IPS-18c (cell line): ENCODE measurements around the gene PLA2G4B.

Experiments used
- H3K4me3 ChIP-seq: 2 replicates; pipeline ENCODE4 v1.7.0; 2013; ENCODE audit warnings: low read depth, mild to moderate bottlenecking, low read length, moderate library complexity; ENCODE audit not compliant: insufficient read depth
- H3K9me3 ChIP-seq: one replicate; pipeline ENCODE4 v1.6.1; 2013; ENCODE audit warnings: mild to moderate bottlenecking, low read length, moderate library complexity; ENCODE audit not compliant: control insufficient read depth, insufficient read depth

Gene PLA2G4B

DNA sequence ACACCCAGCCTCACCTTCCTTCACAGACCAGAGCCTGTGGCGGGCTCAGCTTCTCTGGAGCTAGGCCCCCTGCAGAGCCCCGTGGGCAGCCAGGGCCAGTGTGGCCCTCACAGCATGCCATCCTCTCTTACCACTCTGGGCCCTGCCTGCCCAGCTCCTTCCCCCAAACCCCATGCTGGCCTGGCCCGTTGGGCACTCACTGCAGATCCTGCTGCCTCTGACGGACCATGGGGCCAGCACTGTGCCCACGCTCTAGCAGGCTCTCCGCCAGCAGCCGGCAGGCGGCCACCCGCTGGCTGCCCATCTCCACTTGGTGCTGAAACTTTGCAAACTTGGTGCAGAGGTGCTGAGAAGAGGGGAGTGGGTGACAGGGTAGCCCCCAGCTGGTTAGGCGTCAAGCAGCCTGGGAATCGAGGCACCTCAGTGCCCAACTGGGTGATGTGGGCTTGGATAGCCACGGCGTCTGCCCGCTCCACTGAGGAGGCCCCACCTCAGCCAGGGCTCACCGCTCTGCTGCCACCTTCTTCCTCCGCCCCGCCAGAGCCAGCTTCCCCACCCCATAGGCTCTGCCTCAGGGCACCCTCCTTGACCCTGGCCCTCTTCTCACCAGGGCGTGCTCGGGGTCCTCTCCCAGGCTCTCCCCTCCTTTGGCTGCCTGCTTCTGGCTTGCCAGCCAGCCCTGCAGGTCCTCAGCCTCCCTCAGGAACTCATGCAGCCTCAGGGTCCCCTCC, 32.7 kb downstream of the PLA2G4B start:
- H3K4me3 ChIP-seq, result no peak overlapping the region
- peaks cover under 1% of the 10 kb centered on the region for H3K9me3 ChIP-seq

- no peak overlapping the region for H3K4me3 ChIP-seq
- no peaks in the 10 kb centered on the region for H3K9me3 ChIP-seq
Measured at GRCh38 chr15:41872166-41872747, 33.6 kb downstream of the PLA2G4B start.

DNA sequence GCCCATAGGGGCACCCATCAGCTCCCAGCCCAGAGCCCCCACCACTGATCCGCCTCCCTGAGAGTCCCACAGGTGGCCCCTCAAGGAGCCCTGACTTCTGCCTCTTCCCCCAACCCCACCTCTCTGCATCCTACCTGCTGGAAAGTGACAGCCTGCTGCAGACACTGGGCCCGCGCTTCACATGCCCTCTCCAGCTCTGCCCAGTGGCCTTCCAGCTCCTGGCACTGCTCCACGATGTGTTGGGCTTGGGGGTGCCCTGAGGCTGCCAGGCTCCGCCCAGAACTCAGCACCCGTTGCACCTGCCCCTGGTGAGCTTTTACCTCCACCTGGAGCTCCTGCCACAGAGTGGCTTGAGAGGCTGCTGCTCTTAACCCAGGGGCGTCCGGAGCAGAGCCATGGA, 35.1 kb downstream of the PLA2G4B start:
- no peak overlapping the region for H3K4me3 ChIP-seq
- H3K9me3 ChIP-seq, result no peaks in the 10 kb centered on the region

DNA sequence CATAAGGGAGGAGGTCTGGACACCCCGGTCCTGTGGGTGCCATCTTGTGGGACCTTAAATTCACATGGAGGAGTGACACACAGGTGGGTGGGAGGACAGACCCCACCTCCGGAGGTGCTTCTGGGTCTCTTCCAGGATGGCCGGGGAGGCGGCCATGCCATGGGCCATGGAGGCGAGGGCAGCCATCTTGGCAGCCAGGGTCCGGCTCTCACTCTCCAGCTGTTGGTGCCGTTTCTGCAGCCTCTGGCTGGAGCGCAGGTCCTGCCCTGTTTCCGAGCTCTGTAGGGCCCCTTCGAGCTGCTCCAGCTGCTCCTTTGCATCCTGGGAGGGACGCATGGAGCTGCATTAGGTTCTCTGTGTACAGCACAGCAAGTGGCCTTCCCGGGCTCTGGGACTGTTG, 36.1 kb downstream of the PLA2G4B start:
- no peak overlapping the region for H3K4me3 ChIP-seq
- no peaks in the 10 kb centered on the region for H3K9me3 ChIP-seq

GRCh38 chr15:41876007-41876406, 37.4 kb downstream of the PLA2G4B start:
- H3K4me3 ChIP-seq, result no peak overlapping the region

DNA sequence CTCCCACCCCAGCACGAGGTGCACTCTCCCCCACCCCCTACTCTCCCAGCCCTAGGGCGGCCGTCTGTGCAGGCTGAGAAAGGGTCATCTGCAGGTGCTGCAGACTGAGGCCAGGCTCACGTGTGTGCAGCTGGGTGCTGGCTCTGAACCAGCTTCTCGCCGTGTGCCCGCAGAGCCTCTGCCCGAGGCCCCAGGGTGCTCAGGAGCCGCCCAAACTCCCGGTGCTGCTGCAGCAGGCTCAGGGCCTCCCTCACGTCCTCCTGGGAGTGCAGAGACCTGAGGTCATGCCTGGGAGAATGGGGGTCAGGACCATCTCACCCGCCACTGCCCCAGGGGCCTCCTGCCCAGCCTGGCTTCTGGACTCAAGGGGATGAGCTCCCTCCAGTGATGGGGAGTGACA, 38.0 kb downstream of the PLA2G4B start:
- no peaks in the 10 kb centered on the region for H3K9me3 ChIP-seq
- no peak overlapping the region for H3K4me3 ChIP-seq

More at GRCh38 chr15:41876007-41876406, 37.4 kb downstream of the PLA2G4B start:
- H3K9me3 ChIP-seq, result no peaks in the 10 kb centered on the region

- Histone ChIP-seq H3K9me3 (no peaks in the 10 kb centered on the region), H3K4me3 (no peak overlapping the region)
Measured at GRCh38 chr15:41877631-41878354, 39.1 kb downstream of the PLA2G4B start.

- Histone ChIP-seq H3K4me3 (no peak overlapping the region), H3K9me3 (no peaks in the 10 kb centered on the region)
Measured at GRCh38 chr15:41878355-41878699, 39.7 kb downstream of the PLA2G4B start.

GRCh38 chr15:41879321-41879845, 40.7 kb downstream of the PLA2G4B start:
- H3K4me3 ChIP-seq, result no peak overlapping the region

DNA sequence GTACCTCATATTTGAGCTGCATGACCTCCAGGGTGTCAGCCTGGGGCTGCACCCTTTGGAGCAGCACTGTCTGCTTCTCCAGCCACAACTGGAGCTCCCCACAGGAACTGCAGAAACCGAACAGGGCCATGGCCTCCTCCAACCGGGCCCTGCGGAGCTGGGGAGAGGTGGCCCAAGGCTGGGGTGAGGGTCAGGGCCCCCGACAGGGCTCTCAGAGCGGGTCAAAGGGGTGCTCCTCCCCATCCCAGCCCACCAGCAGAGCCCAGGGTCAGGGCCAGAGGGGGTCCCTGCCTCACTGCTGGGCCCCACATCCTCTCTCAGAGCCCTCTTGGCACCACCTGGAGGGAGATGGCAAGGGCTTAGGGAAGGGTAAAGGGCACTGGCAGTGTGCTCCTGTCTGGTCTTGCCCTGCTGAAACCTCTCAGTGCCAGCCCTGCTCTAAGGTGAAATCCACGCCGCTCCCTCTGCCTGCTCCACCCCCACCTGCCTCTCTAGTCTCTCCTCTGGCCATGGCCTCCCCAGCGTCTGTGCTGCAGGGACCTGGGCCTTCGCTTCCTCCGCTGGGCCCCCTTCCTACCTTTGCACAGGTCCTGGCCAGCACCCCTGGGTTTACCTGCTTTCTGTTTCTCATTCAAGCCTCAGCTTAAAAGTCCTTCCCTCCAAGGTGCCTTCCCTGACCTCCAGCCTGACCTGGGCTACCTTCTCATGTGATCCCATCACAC, 41.7 kb downstream of the PLA2G4B start:
- Histone ChIP-seq H3K9me3 (no peaks in the 10 kb centered on the region), H3K4me3 (no peak overlapping the region)

More at GRCh38 chr15:41879321-41879845, 40.7 kb downstream of the PLA2G4B start:
- H3K9me3 ChIP-seq, result no peaks in the 10 kb centered on the region

- H3K4me3 ChIP-seq, result no peak overlapping the region
- no peaks in the 10 kb centered on the region for H3K9me3 ChIP-seq
Measured at GRCh38 chr15:41881086-41881485, 42.4 kb downstream of the PLA2G4B start.

DNA sequence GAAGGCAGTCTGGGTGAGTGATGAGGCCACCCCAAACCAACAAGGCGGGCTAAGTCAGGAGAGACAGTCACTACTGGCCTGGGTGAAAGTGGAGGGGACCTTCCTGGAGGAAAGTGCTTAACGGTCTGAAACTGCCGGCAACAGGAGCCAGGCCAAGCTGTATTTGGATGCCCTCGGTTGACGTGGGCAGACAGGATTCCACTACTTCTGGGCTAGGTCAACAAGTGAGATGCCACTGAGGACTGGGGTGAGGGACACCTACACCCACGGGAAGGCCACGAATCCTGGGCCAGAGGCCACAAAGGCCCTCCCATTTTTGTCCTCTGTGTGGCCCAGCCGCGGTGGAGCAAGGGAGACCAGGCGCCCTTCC, 42.9 kb downstream of the PLA2G4B start:
- no peak overlapping the region for H3K4me3 ChIP-seq

GRCh38 chr15:41881920-41882688, 43.5 kb downstream of the PLA2G4B start:
- peak overlapping the region; percentile 44 for H3K4me3 ChIP-seq

More for the DNA sequence above, 42.9 kb downstream of the PLA2G4B start:
- no peaks in the 10 kb centered on the region for H3K9me3 ChIP-seq

DNA sequence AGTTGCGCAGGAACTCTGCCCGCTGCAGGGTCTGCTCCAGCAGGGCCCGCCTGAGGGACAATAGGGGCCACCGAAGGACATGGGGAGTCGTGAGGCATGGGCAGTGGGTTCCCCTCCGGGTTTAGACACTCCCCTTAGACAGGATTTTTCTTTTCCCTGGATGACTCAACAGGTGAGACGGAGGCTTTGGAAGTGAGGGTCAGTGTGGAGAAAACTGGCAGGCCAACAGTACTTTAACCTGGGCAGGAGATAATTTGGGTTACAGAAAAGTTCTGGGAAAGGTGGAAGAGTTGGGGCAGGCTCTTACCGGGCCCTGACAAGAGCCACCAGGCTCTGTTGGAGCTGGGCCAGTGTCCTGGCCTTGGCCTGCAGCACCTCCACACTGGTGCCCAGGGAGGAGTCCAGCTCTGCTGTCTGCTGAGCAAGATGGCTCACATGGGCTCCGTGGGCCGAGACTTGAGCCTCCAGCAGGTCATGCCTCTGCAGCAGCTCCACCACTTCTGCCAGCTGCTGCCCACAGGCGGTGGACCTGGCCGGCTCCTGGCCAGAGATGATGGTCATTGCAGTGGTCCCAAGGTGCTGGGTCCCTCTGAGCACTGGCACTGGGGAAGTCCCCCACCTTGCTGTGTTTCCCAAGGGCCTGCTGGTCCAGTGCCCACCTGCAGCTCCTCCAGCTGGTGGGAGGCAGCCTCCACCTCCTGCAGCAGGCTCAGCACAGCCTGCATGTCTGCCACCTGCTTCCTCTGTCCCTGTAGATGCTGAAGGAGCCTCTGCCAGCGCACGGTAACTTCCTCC, 44.2 kb downstream of the PLA2G4B start:
- H3K9me3 ChIP-seq, result no peaks in the 10 kb centered on the region
- H3K4me3 ChIP-seq, result peak overlapping the region; percentile 44; the same call in 1 of the 2 replicates

More at GRCh38 chr15:41881920-41882688, 43.5 kb downstream of the PLA2G4B start:
- no peaks in the 10 kb centered on the region for H3K9me3 ChIP-seq

- Histone ChIP-seq H3K4me3 (no peak overlapping the region), H3K9me3 (no peaks in the 10 kb centered on the region)
Measured at GRCh38 chr15:41883484-41883825, 44.8 kb downstream of the PLA2G4B start.

DNA sequence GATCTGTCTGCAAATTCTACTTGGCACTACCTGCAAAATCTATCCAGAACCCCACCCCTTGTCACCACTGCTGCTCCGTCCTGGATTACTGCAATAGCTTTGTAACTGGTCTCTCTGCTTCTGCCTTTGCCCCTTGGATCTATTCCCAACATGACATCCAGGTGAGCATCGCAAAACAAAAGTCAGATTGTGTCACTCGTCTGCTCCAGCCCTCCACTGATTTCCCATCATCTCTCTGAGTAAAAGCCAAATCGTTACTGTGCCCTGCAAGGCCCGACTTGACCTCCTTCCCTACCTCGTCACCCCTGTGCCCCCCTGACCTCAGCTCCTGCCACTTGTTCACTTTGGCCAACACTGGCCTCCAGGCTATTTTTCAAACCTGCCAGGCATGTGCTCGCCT, 45.8 kb downstream of the PLA2G4B start:
- no peaks in the 10 kb centered on the region for H3K9me3 ChIP-seq
- no peak overlapping the region for H3K4me3 ChIP-seq
